Sigmoid colon (tissue), 7 donors: ENCODE results near the gene DNASE1L2. TPM values are rescaled to one million over a fixed set of nuclear protein-coding genes. Genes with fewer than 3 reads are reported as not detected.

Source experiments
- DNase-seq: peaks from one replicate; pipeline ENCODE4 v3.0.0-alpha.2; 2019
- H3K27ac ChIP-seq, 4 donors: fragments of 200-600 bp; sonication (generic); one replicate each; pipeline ENCODE4 v1.5.1; 2016 to 2019; ENCODE audit warnings: mild to moderate bottlenecking in 1 of 4
- H3K27me3 ChIP-seq, 3 donors: fragments of 200-600 bp; sonication (generic); one replicate each; pipeline ENCODE4 v1.5.1; 2019; ENCODE audit warnings: mild to moderate bottlenecking in 1 of 3
- H3K36me3 ChIP-seq, 4 donors: fragments of 200-600 bp; sonication (generic); one replicate each; pipeline ENCODE4 v1.5.1; 2016 to 2019
- H3K4me1 ChIP-seq, 4 donors: fragments of 200-600 bp; sonication (generic); one replicate each; pipeline ENCODE4 v1.5.1; 2017 to 2019
- H3K4me3 ChIP-seq, 4 donors: fragments of 200-600 bp; sonication (generic); one replicate each; pipeline ENCODE4 v1.5.1; 2017 to 2019; ENCODE audit warnings: mild to moderate bottlenecking in 2 of 4, moderate library complexity in 1 of 4
- H3K9me3 ChIP-seq, 4 donors: fragments of 200-600 bp in 3 of 4; sonication (generic) in 3 of 4; one replicate each; pipeline versions ENCODE4 v1.5.1 to v1.6.1; 2013 to 2019
- CTCF ChIP-seq, 4 experiments: fragments of 450-650 bp in 3 of 4; fragments of 200-600 bp in 1 of 4; IDR thresholded peaks; one replicate each; pipeline ENCODE4 v1.5.1; 2016 to 2019; ENCODE audit warnings: antibody characterized with exemption in 4 of 4, mild to moderate bottlenecking in 3 of 4, moderate library complexity in 2 of 4
- EP300 ChIP-seq, 4 donors: sonication (generic); formaldehyde crosslinking; IDR thresholded peaks; one replicate each; pipeline ENCODE4 v1.6.1; 2017; ENCODE audit warnings: antibody characterized with exemption in 4 of 4
- POLR2A ChIP-seq, 2 donors: fragments of 450-650 bp; IDR thresholded peaks; one replicate each; pipeline ENCODE4 v1.6.1; 2016; ENCODE audit warnings: antibody characterized with exemption in 2 of 2, mild to moderate bottlenecking in 2 of 2, moderate library complexity in 2 of 2
- POLR2AphosphoS5 ChIP-seq, 4 donors: sonication (generic); formaldehyde crosslinking; IDR thresholded peaks; one replicate each; pipeline ENCODE4 v1.6.1; 2017; ENCODE audit warnings: antibody characterized with exemption in 4 of 4
- WGBS, 2 donors: extraction: QIAGEN DNeasy Blood & Tissue Kit; methylation state at CpG; one replicate each; pipeline ENCODE4 v1.1.7; 2013; 5-methylcytosine and 5-hydroxymethylcytosine counted together
- intact Hi-C: fragments of 100-400 bp; cut with DNase I; formaldehyde crosslinking; loops from one replicate; pipeline ENCODE4 v1.15.1; 2023
- polyA plus RNA-seq, 3 donors: library from polyadenylated mRNA; stranded (reverse); fragments of 200-250 nt; gene quantifications; one replicate each; pipeline ENCODE4 v1.2.3, GENCODE V29; 2013
- total RNA-seq, 4 donors: library from RNA; depleted of rRNA; stranded (reverse); fragments of >200 nt; gene quantifications; one replicate each; pipeline ENCODE4 v1.1.0, GENCODE V29; 2016
- donor health status: healthy with polysubstance abuse.
- donor health status: Bipolar disorder and iron deficiency.
- donor health status: healthy.

DNASE1L2 gene
- total RNA-seq (under 1 TPM in 3 of 4 donors, not detected in 1; 0.36 to 0.82 (median 0.81) TPM), polyA plus RNA-seq (under 1 TPM in 1 of 3 donors, not detected in 2; 0.93 TPM)

DNA sequence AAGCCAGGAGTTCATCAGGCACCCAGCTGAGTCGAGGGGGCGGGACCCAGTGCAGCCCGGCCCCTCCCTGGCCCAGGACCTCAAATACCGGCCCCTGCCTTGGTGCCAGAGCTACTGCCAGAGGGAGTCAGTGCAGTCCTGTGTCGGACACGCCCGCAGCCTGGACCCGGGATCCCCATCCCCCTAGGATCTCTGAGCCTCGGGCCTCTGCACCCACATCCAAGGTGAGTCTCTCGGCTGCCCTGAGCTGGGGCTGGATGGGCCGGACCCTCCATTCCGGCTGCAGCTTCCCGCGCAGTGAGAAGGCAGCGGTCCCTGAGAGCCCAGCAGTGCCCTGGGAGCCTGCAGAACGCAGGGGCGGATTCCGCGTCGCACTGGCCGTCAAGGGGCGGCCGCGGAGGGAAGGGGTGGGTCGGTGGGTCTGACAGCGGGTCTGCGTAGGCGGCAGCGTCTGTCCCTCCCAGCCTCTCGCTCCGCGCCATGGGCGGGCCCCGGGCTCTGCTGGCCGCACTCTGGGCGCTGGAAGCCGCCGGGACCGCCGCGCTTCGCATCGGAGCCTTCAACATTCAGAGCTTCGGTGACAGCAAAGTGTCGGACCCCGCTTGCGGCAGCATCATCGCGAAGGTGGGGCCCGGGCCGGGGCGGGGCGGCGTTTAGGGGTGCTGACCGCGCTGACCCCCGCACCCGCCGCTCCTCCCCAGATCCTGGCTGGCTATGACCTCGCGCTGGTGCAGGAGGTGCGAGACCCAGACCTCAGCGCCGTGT lies at the start of gene DNASE1L2:
DNASE1L2 (plus strand) TSS at position 108 of the 765 bp plus-strand sequence; CDS start at position 481, 373 bp downstream.
- H3K36me3 ChIP-seq, result peaks cover 43 to 58% (median 46%) of the 10 kb centered on the region in 4 donors
- TF ChIP-seq POLR2A (IDR thresholded peaks at IDR 0.05) (no peak), CTCF (IDR thresholded peaks at IDR 0.05) (no peak), POLR2AphosphoS5 (IDR thresholded peaks at IDR 0.05) (peak in 1 of 4 donors; percentile 7), EP300 (IDR thresholded peaks at IDR 0.05) (no peak)
- peaks cover 17 to 53% (median 26%) of the 10 kb centered on the region in 3 donors for H3K27me3 ChIP-seq
- H3K27ac ChIP-seq, result no peak within 1 kb of the TSS
- H3K9me3 ChIP-seq, result no peaks in the 10 kb centered on the region
- intact Hi-C loops, result no loop called here
- DNase-seq, result peak; percentile 70
- H3K4me3 ChIP-seq, result peak within 1 kb of the TSS in 3 of 4 donors; percentile 9 to 24 (median 14)
- peaks cover 0 to 27% (median 24%) of the 10 kb centered on the region in 4 donors for H3K4me1 ChIP-seq
- 4 to 10% methylated on average over 64 of the region's 64 CpGs for WGBS, 2 donors

GRCh38 chr16:2186505-2186904 lies 49.7 kb upstream of the DNASE1L2 start:
- WGBS, 2 donors, result 83 to 89% methylated on average over 20 of the region's 20 CpGs
- no peak for DNase-seq
- H3K4me1 ChIP-seq, result no peaks in the 10 kb centered on the region
- no peak overlapping the region for H3K4me3 ChIP-seq
- H3K9me3 ChIP-seq, result no peaks in the 10 kb centered on the region
- TF ChIP-seq EP300 (IDR thresholded peaks at IDR 0.05) (no peak), POLR2A (IDR thresholded peaks at IDR 0.05) (no peak), POLR2AphosphoS5 (IDR thresholded peaks at IDR 0.05) (no peak), CTCF (IDR thresholded peaks at IDR 0.05) (no peak)
- H3K27me3 ChIP-seq, result no peaks in the 10 kb centered on the region
- H3K27ac ChIP-seq, result no peak overlapping the region
- intact Hi-C loops, result no loop called here
- no peaks in the 10 kb centered on the region for H3K36me3 ChIP-seq

DNA sequence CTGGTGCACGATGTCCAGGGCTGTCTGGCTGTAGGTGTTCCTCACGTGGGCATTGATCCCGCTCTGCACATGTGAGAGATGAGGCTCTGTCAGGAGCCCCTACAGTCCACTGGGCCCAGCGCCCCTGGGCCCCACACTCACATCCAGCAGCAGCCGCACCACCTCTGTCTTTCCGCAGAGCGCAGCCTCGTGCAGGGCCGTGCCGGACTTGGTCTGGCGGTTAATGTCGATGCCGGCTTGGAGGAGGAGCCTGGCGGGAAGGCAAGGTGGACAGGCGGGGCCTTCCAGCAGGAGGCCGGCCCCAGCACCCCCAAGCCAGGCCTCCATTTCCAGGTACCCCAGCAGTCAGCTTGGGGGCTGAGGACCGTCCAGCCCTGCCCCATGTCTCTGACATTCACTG lies 49.0 kb upstream of the DNASE1L2 start:
- H3K36me3 ChIP-seq, result no peaks in the 10 kb centered on the region
- no peak overlapping the region for H3K27ac ChIP-seq
- no peaks in the 10 kb centered on the region for H3K9me3 ChIP-seq
- DNase-seq, result no peak
- 44 to 76% methylated on average over 17 of the region's 17 CpGs for WGBS, 2 donors
- no peak overlapping the region for H3K4me3 ChIP-seq
- no peaks in the 10 kb centered on the region for H3K27me3 ChIP-seq
- TF ChIP-seq POLR2AphosphoS5 (IDR thresholded peaks at IDR 0.05), result no peak
- TF ChIP-seq POLR2A (IDR thresholded peaks at IDR 0.05), result no peak
- TF ChIP-seq CTCF (IDR thresholded peaks at IDR 0.05), result no peak
- no peak for TF ChIP-seq EP300 (IDR thresholded peaks at IDR 0.05)
- intact Hi-C loops, result no loop called here
- no peaks in the 10 kb centered on the region for H3K4me1 ChIP-seq

DNA sequence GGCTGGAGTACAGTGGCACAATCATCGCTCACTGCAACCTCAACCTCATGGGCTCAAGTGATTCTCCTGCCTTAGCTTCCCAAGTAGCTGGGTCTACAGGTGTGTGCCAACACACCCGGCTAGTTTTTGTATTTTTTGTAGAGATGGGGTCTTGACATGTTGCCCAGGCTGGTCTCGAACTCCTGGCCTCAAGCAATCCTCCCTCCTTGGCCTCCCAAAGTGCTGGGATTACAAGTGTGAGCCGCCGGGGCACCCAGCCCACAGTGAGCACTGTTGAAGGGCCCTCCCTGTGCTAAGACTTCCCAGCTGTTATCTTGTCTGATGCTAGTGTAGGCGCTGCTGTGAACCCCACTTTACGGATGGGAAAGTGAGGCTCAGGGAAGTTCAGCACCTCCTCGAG lies 47.8 kb upstream of the DNASE1L2 start:
- no peaks in the 10 kb centered on the region for H3K4me1 ChIP-seq
- intact Hi-C loops, result no loop called here
- DNase-seq, result no peak
- H3K27ac ChIP-seq, result no peak overlapping the region
- H3K27me3 ChIP-seq, result peaks cover 0 to 3% (median 0%) of the 10 kb centered on the region in 3 donors
- H3K9me3 ChIP-seq, result no peaks in the 10 kb centered on the region
- no peak for TF ChIP-seq CTCF (IDR thresholded peaks at IDR 0.05)
- no peak for TF ChIP-seq POLR2AphosphoS5 (IDR thresholded peaks at IDR 0.05)
- TF ChIP-seq POLR2A (IDR thresholded peaks at IDR 0.05), result no peak
- no peak for TF ChIP-seq EP300 (IDR thresholded peaks at IDR 0.05)
- no peaks in the 10 kb centered on the region for H3K36me3 ChIP-seq
- WGBS, 2 donors, result 91 to 95% methylated on average over 8 of the region's 8 CpGs
- H3K4me3 ChIP-seq, result no peak overlapping the region
